ENCODE results near the gene HMGN1. TPM values are rescaled to one million over a fixed set of nuclear protein-coding genes. Genes with fewer than 3 reads are reported as not detected.
"Not testable (repeated sequence)": the region's sequence is repeated elsewhere in the genome, so short reads cannot be mapped to it uniquely, and the experiment has no call there.

HMGN1 gene
- total RNA-seq, 2 experiments from 2014 or later = 380 to 409 TPM

DNA sequence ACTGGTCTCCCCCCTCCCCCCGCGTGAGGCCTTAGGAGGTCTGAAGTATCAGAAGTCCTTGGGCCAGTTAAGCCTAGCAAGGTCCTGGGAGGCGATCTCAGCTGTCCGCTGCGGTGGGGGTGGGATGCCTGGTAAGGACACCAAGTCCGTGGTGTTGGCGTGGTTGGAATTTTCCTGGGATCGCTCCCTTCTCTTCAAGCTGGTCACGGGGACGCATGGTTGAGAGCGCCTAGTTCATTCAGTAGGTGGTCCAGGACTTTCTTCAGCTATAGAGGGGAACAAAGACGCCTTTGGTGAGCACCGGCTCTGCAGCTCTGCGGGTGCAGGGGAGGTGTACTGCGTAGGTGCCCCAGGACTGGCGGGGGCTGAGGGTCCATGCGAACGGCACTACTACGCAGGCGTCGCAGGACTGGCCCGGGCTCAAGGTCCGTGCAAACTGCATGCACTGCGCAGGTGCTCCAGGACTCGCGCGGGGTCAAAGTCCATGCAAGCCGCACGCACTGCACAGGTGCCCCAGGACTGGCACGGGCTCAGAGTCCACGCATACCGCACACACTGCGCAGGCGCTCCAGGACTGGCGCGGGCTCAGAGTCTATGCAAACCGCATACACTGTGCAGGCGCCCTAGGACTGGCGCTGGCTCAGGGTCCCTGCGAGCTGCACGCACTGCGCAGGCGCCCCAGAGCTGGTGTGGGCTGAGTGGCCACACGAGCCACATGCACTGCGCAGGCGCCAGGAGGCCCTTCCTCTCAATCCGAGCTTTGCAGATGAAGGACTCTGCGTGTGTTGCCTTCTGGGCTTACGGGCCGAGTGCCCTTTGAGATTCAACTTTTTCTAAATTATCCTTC, 36.6 kb upstream of the HMGN1 start:
- Mint-ChIP-seq H3K27me3 (ENCODE audit: low read depth) (no peaks in the 10 kb centered on the region), H3K36me3 (ENCODE audit: low read depth) (peaks cover 5% of the 10 kb centered on the region), H3K9me3 (ENCODE audit: insufficient read depth) (no peaks in the 10 kb centered on the region), H3K4me1 (ENCODE audit: low read depth) (peaks cover 47% of the 10 kb centered on the region), H3K27ac (peak overlapping the region; percentile 63), H3K4me3 (peak overlapping the region; percentile 43)
- peak; percentile 74 for DNase-seq
- POLR2A ChIA-PET = interaction anchor here (0.6 to 1.5 kb wide), 5 partner anchors 36 to 202 kb away, joined by 3 read pairs; partner anchors contain the start of gene PSMG1
- CTCF ChIA-PET = interaction anchor here (1.9 to 2.6 kb wide), 3 partner anchors 12 to 56 kb away, joined by 5 to 20 read pairs (median 7); partner anchors contain the start of gene HMGN1
- ATAC-seq = peak; percentile 51

GRCh38 chr21:39384674-39385298, 35.9 kb upstream of the HMGN1 start:
- DNase-seq (no peak), ATAC-seq (no peak)
- Mint-ChIP-seq H3K27ac (peak overlapping the region; percentile 43), H3K9me3 (ENCODE audit: insufficient read depth) (no peaks in the 10 kb centered on the region), H3K4me1 (ENCODE audit: low read depth) (peaks cover 49% of the 10 kb centered on the region), H3K36me3 (ENCODE audit: low read depth) (peaks cover 5% of the 10 kb centered on the region), H3K4me3 (no peak overlapping the region), H3K27me3 (ENCODE audit: low read depth) (no peaks in the 10 kb centered on the region)
- POLR2A ChIA-PET = interaction anchor here (0.6 to 1.5 kb wide), 5 partner anchors 35 to 202 kb away, joined by 3 read pairs; partner anchors contain the start of gene PSMG1
- CTCF ChIA-PET = interaction anchor here (1.9 to 2.3 kb wide), 2 partner anchors 11 to 57 kb away, joined by 5 to 7 read pairs; no protein-coding TSS in a partner anchor

GRCh38 chr21:39382096-39382495, 33.2 kb upstream of the HMGN1 start:
- H3K27ac Mint-ChIP-seq; H3K36me3 Mint-ChIP-seq (ENCODE audit: low read depth); POLR2A ChIA-PET; ATAC-seq; H3K4me3 Mint-ChIP-seq; CTCF ChIA-PET; H3K27me3 Mint-ChIP-seq (ENCODE audit: low read depth); DNase-seq; H3K9me3 Mint-ChIP-seq (ENCODE audit: insufficient read depth): not testable (repeated sequence)
- H3K4me1 Mint-ChIP-seq (ENCODE audit: low read depth) = peaks cover 30% of the 10 kb centered on the region

- ChIA-PET CTCF (interaction anchor here (1.4 kb wide), 1 partner anchor 61 kb away, joined by 3 read pairs; no protein-coding TSS in a partner anchor), POLR2A (interaction anchor here (1.1 to 2.0 kb wide), 2 partner anchors 33 to 66 kb away, joined by 3 to 8 read pairs; no protein-coding TSS in a partner anchor)
- Mint-ChIP-seq H3K4me1 (ENCODE audit: low read depth) (peaks cover 27% of the 10 kb centered on the region), H3K27me3 (ENCODE audit: low read depth) (no peaks in the 10 kb centered on the region), H3K27ac (peak overlapping the region; percentile 91), H3K9me3 (ENCODE audit: insufficient read depth) (no peaks in the 10 kb centered on the region), H3K4me3 (peak overlapping the region; percentile 88), H3K36me3 (ENCODE audit: low read depth) (peaks cover 5% of the 10 kb centered on the region)
- DNase-seq (no peak), ATAC-seq (no peak)
These were observed 32.1 kb upstream of the HMGN1 start for GRCh38 chr21:39381009-39381408.

GRCh38 chr21:39379986-39380891, 31.4 kb upstream of the HMGN1 start:
- peaks cover 5% of the 10 kb centered on the region for H3K36me3 Mint-ChIP-seq (ENCODE audit: low read depth)
- H3K27me3 Mint-ChIP-seq (ENCODE audit: low read depth) = peaks cover under 1% of the 10 kb centered on the region
- ATAC-seq (peak; percentile 99), DNase-seq (peak; percentile 95)
- H3K9me3 Mint-ChIP-seq (ENCODE audit: insufficient read depth) = no peaks in the 10 kb centered on the region
- H3K27ac Mint-ChIP-seq = peak overlapping the region; percentile 91
- ChIA-PET POLR2A (interaction anchor here (0.6 to 2.0 kb wide), 7 partner anchors 9 to 197 kb away, joined by 3 to 13 read pairs (median 7); partner anchors contain the start of genes BRWD1 and PSMG1), CTCF (interaction anchor here (0.6 to 1.4 kb wide), 3 partner anchors 31 to 196 kb away, joined by 3 read pairs; no protein-coding TSS in a partner anchor)
- H3K4me3 Mint-ChIP-seq = peak overlapping the region; percentile 88
- H3K4me1 Mint-ChIP-seq (ENCODE audit: low read depth) = peaks cover 22% of the 10 kb centered on the region

DNA sequence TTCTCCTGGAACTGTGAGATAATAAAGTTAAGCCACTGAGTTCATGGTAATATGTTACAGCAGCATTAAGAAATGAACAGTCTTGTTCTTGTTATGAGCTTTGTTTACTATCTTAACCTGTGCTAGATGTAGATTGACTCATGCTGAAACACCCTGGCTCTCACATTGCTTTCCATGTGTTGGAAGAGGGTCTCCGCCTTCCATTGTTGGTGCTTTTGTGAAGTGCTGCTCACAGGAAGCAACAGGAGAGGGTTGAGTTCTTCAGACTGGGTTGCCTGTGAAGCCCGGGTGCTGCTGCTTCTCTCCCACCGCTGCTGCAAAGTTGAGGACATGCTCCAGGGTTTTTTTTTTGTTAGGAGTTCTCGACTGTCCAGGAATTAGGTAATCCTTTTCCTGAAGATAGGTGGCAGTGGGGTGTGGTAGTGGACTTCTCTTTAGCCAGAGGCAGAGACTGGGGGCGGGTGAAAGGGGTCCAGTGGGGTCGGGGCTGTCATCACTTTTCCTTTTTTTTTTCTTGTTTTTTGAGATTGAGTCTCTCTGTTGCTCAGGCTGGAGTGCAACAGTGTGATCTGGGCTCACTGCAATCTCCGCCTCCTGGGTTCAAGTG, 28.7 kb upstream of the HMGN1 start:
- H3K4me1 Mint-ChIP-seq (ENCODE audit: low read depth) = peaks cover 11% of the 10 kb centered on the region
- CTCF ChIA-PET = no interaction called here
- H3K27ac Mint-ChIP-seq = no peak overlapping the region
- peaks cover 8% of the 10 kb centered on the region for H3K27me3 Mint-ChIP-seq (ENCODE audit: low read depth)
- DNase-seq = no peak
- POLR2A ChIA-PET = interaction anchor here (1.0 kb wide), 1 partner anchor 64 kb away, joined by 3 read pairs; the partner anchor contains the start of gene BRWD1
- no peak for ATAC-seq
- H3K9me3 Mint-ChIP-seq (ENCODE audit: insufficient read depth) = no peaks in the 10 kb centered on the region
- no peak overlapping the region for H3K4me3 Mint-ChIP-seq
- peaks cover 4% of the 10 kb centered on the region for H3K36me3 Mint-ChIP-seq (ENCODE audit: low read depth)

- ChIA-PET POLR2A (no interaction called here), CTCF (no interaction called here)
- Mint-ChIP-seq H3K9me3 (ENCODE audit: insufficient read depth) (no peaks in the 10 kb centered on the region), H3K27ac (no peak overlapping the region), H3K27me3 (ENCODE audit: low read depth) (peaks cover 13% of the 10 kb centered on the region), H3K4me1 (ENCODE audit: low read depth) (peaks cover 3% of the 10 kb centered on the region), H3K36me3 (ENCODE audit: low read depth) (no peaks in the 10 kb centered on the region), H3K4me3 (no peak overlapping the region)
- ATAC-seq (no peak), DNase-seq (no peak)
These were observed 26.6 kb upstream of the HMGN1 start for GRCh38 chr21:39375446-39375845.

DNA sequence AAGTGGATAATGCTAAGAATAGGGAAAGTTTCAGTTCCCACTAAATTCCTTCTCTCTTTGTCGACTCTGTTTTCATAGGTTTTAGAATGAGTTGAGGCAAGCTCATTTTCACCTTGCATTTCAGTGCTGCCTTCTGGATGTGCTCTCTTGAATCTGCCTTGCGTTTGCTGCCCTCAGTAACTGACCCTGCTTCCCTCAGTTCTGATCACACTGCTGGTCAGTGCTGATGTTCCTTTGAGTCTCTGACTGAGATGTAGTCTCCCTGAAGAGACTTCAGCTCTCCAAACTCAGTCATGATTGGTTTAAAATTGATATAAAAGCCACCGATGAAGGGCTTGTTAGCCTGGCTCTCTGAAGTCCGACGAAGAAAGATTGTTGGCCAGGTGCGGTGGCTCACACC, 25.2 kb upstream of the HMGN1 start:
- H3K27me3 Mint-ChIP-seq (ENCODE audit: low read depth) = peaks cover 15% of the 10 kb centered on the region

GRCh38 chr21:39373634-39374033, 24.7 kb upstream of the HMGN1 start:
- no peak overlapping the region for H3K4me3 Mint-ChIP-seq
- ChIA-PET POLR2A (interaction anchor here (1.2 kb wide), 2 partner anchors 25 to 59 kb away, joined by 3 to 4 read pairs; no protein-coding TSS in a partner anchor), CTCF (interaction anchor here (0.8 to 2.0 kb wide), 8 partner anchors 11 to 144 kb away, joined by 3 to 18 read pairs (median 4); no protein-coding TSS in a partner anchor)
- peak; percentile 61 for ATAC-seq
- H3K27ac Mint-ChIP-seq = no peak overlapping the region
- peaks cover 15% of the 10 kb centered on the region for H3K27me3 Mint-ChIP-seq (ENCODE audit: low read depth)
- H3K9me3 Mint-ChIP-seq (ENCODE audit: insufficient read depth) = no peaks in the 10 kb centered on the region
- DNase-seq = peak; percentile 33
- peaks cover 4% of the 10 kb centered on the region for H3K4me1 Mint-ChIP-seq (ENCODE audit: low read depth)
- H3K36me3 Mint-ChIP-seq (ENCODE audit: low read depth) = no peaks in the 10 kb centered on the region

More for the DNA sequence above, 25.2 kb upstream of the HMGN1 start:
- Mint-ChIP-seq H3K4me3 (no peak overlapping the region), H3K27ac (no peak overlapping the region), H3K9me3 (ENCODE audit: insufficient read depth) (no peaks in the 10 kb centered on the region), H3K4me1 (ENCODE audit: low read depth) (peaks cover 4% of the 10 kb centered on the region), H3K36me3 (ENCODE audit: low read depth) (no peaks in the 10 kb centered on the region)
- CTCF ChIA-PET = interaction anchor here (1.0 to 2.0 kb wide), 7 partner anchors 11 to 144 kb away, joined by 3 to 18 read pairs (median 4); no protein-coding TSS in a partner anchor
- POLR2A ChIA-PET = interaction anchor here (1.2 kb wide), 2 partner anchors 26 to 60 kb away, joined by 3 to 4 read pairs; no protein-coding TSS in a partner anchor
- no peak for DNase-seq
- ATAC-seq = no peak

DNA sequence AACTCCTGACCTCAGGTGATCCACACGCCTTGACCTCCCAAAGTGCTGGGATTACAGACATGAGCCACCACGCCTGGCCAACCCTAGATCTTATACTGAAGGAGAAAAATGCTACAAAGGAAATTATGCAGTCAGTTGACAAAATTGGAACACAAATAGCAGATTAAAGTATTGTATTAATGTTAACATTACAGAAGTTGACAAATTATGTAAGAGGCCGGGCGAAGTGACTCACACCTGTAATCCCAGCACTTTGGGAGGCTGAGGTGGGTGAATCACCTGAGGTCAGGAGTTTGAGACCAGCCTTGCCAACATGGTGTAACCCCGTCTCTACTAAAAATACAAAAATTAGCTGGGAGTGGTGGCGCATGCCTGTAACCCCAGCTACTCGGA, 21.0 kb upstream of the HMGN1 start:
- H3K27me3 Mint-ChIP-seq (ENCODE audit: low read depth) = peaks cover 17% of the 10 kb centered on the region
- ChIA-PET POLR2A (interaction anchor here (1.2 kb wide), 1 partner anchor 21 kb away, joined by 4 read pairs; no protein-coding TSS in a partner anchor), CTCF (interaction anchor here (1.2 kb wide), 1 partner anchor 18 kb away, joined by 4 read pairs; no protein-coding TSS in a partner anchor)
- not testable (repeated sequence) for DNase-seq; H3K4me3 Mint-ChIP-seq; H3K9me3 Mint-ChIP-seq (ENCODE audit: insufficient read depth); H3K36me3 Mint-ChIP-seq (ENCODE audit: low read depth); ATAC-seq; H3K4me1 Mint-ChIP-seq (ENCODE audit: low read depth); H3K27ac Mint-ChIP-seq

Data from activated CD8-positive, alpha-beta T cell treated with anti-CD3 and anti-CD28 coated beads, Interleukin-2, amount 10 ng/mL, durations not matched to agents 7 days and 5 days (primary cell).